GM12873 (cell line): ENCODE measurements around the gene NCAM1.

Experiments
- TF ChIP-seq, protein P1 (sequence below): IDR thresholded peaks from 2 replicates; pipeline ENCODE4 v1.5.1; 2012; ENCODE audit warnings: low read depth, mild to moderate bottlenecking, moderate library complexity, low read length, control low read depth; ENCODE audit not compliant: insufficient read depth; ENCODE audit errors: missing control alignments

Gene NCAM1

GRCh38 chr11:113279591-113279990 is 318.4 kb downstream of the NCAM1 start:
- TF ChIP-seq, protein P1, sequence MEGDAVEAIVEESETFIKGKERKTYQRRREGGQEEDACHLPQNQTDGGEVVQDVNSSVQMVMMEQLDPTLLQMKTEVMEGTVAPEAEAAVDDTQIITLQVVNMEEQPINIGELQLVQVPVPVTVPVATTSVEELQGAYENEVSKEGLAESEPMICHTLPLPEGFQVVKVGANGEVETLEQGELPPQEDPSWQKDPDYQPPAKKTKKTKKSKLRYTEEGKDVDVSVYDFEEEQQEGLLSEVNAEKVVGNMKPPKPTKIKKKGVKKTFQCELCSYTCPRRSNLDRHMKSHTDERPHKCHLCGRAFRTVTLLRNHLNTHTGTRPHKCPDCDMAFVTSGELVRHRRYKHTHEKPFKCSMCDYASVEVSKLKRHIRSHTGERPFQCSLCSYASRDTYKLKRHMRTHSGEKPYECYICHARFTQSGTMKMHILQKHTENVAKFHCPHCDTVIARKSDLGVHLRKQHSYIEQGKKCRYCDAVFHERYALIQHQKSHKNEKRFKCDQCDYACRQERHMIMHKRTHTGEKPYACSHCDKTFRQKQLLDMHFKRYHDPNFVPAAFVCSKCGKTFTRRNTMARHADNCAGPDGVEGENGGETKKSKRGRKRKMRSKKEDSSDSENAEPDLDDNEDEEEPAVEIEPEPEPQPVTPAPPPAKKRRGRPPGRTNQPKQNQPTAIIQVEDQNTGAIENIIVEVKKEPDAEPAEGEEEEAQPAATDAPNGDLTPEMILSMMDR: no peak

GRCh38 chr11:113281052-113281725 is 320.0 kb downstream of the NCAM1 start:
- TF ChIP-seq, protein P1: no peak

DNA sequence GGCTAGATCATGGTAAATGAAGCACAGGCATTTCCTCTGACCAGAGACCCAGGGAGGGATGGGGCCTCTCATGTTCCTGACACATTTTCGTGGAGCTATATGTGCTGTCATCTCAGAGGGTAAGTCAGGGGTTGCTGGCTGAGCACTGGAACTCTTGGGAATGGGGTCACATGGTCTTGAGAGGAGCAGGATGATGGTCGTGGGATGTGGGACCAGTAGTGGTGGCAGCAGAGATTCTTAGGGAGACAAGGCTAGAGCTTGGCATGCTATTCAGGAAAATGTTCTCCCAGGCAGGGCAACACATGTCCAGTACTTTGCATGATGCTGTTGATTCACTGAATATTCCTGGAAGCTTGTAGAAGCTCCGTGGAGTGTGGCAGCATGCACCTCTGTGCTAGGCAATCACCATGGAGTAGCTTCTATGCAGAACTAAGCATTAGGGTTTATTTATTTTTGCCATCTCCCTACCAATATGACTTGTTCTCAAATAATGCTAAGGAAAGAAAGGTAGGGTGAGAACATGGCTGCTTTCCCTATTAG is 321.7 kb downstream of the NCAM1 start:
- TF ChIP-seq, protein P1: no peak

GRCh38 chr11:113283881-113284280 is 322.7 kb downstream of the NCAM1 start:
- TF ChIP-seq, protein P1: no peak

- TF ChIP-seq, protein P1: no peak
Observed at GRCh38 chr11:113286009-113286408, 324.8 kb downstream of the NCAM1 start.

DNA sequence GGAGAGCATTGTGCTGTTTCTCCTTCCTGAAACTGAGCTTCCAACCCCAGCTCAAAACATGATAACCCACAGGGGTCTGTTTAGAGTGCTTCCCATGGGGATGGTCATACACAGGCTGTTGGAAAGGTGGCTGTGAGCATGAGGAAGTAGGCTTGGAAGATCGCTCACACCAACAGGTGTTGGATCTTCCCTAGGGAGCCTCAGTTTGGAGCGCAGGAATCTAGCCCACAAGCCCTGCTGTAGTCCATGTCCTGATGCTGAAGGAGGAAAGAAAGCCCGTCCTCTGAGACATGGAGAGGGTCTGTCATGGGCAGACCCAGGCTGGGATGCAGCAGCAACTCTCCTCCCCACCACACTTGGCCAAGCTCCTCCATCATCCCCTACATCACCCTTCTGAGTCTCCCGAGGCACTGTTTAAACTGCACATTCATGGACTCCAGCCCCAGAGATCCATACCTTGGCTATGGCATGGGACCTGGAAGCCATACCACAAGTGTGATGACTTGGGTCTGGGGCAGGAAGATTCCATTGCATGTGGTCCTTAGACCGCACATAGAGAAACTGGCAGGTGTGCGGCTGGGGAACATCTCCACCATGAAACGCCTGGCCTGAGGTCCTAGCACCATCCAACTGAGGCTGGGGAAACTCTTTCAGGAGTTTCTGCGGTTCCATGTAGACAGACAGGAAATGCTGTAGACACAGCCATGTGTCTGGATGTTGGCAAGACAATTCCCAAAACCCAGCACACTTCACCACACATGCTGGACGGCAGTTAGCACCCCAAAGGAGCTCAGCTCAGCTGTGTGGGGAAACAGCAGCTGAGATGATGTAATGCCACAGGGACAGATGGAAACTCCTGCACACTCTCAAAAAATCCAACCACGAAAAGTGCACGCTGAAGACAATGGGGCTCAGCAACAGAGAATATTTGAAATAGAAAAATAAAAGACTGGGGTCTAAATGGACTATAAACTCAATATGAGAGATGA is 325.6 kb downstream of the NCAM1 start:
- TF ChIP-seq, protein P1: no peak

DNA sequence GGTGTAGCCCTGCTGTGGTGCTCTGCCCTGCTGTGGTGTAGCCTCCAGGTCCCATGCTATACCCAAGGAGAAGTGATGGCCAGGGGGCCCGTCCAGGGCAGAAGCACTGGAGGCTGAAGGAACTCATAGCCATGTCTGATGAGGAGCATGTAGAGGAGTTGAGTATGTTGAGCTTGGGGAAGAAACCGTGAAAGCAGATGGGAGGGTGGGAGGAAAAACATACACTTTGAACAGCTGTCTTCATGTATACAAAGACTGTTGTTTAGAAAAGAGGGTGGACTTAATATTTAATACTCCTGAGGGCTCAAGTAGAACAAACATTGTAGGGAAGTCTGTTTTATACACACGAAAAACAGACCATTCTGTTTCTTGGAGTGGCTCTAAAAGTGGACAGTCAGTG is 326.6 kb downstream of the NCAM1 start:
- TF ChIP-seq, protein P1: no peak
